ENCODE data around the gene KCNK5. TPM values are rescaled to one million over a fixed set of nuclear protein-coding genes. Genes with fewer than 3 reads are reported as not detected.

Gene KCNK5
- total and polyA plus RNA-seq, 12 donors = 0.06 to 1.1 (median 0.25) TPM; not detected in 1

- no peak for ATAC-seq
- 88 to 90% methylated on average over 4 of the region's 4 CpGs for WGBS, 2 donors
- Histone ChIP-seq H3K36me3 (no peaks in the 10 kb centered on the region), H3K4me1 (no peaks in the 10 kb centered on the region), H3K27ac (no peak overlapping the region), H3K9me3 (peaks cover 0 to 8% (median 0%) of the 10 kb centered on the region in 11 donors), H3K27me3 (peaks cover 0 to 18% (median 3%) of the 10 kb centered on the region in 7 donors), H3K4me3 (no peak overlapping the region)
- no peak for TF ChIP-seq CTCF (IDR thresholded peaks at IDR 0.05)
- intact Hi-C loops (cut with DNase I) = no loop called here
- no peak for DNase-seq
These were observed 25.8 kb upstream of the KCNK5 start for GRCh38 chr6:39254999-39255535.

GRCh38 chr6:39251406-39251805 is 22.1 kb upstream of the KCNK5 start:
- intact Hi-C loops (cut with DNase I) = no loop called here
- no peaks in the 10 kb centered on the region for H3K36me3 ChIP-seq
- no peak for TF ChIP-seq CTCF (IDR thresholded peaks at IDR 0.05)
- ATAC-seq = no peak
- DNase-seq = no peak
- H3K4me1 ChIP-seq = no peaks in the 10 kb centered on the region
- peaks cover 0 to 6% (median 0%) of the 10 kb centered on the region in 7 donors for H3K27me3 ChIP-seq
- 31 to 32% methylated on average over 8 of the region's 8 CpGs for WGBS, 2 donors
- H3K4me3 ChIP-seq = no peak overlapping the region
- peaks cover 0 to 8% (median 0%) of the 10 kb centered on the region in 11 donors for H3K9me3 ChIP-seq
- H3K27ac ChIP-seq = no peak overlapping the region

- H3K27ac ChIP-seq = no peak overlapping the region
- ATAC-seq (no peak), DNase-seq (no peak)
- H3K36me3 ChIP-seq = no peaks in the 10 kb centered on the region
- intact Hi-C loops (cut with DNase I) = no loop called here
- TF ChIP-seq CTCF (IDR thresholded peaks at IDR 0.05) = no peak
- H3K4me3 ChIP-seq = no peak overlapping the region
- peaks cover 0 to 8% (median 0%) of the 10 kb centered on the region in 11 donors for H3K9me3 ChIP-seq
- H3K27me3 ChIP-seq = peaks cover 0 to 6% (median 0%) of the 10 kb centered on the region in 7 donors
- no peaks in the 10 kb centered on the region for H3K4me1 ChIP-seq
These were observed 21.2 kb upstream of the KCNK5 start for GRCh38 chr6:39250507-39250906.

GRCh38 chr6:39249278-39249677 is 20.0 kb upstream of the KCNK5 start:
- Histone ChIP-seq H3K27me3 (peaks cover 0 to 6% (median 0%) of the 10 kb centered on the region in 7 donors), H3K4me1 (no peaks in the 10 kb centered on the region), H3K36me3 (no peaks in the 10 kb centered on the region), H3K4me3 (no peak overlapping the region), H3K9me3 (no peaks in the 10 kb centered on the region), H3K27ac (no peak overlapping the region)
- 88 to 98% methylated on average over 1 of the region's 1 CpG for WGBS, 2 donors
- no peak for TF ChIP-seq CTCF (IDR thresholded peaks at IDR 0.05)
- ATAC-seq (no peak), DNase-seq (no peak)
- intact Hi-C loops (cut with DNase I) = no loop called here

Data from heart right ventricle (tissue), 16 donors.